Tibial artery (tissue), 4 donors: ENCODE results near the gene SAMD4A.

Experiments
- DNase-seq, 2 donors: peaks; one replicate each; pipeline ENCODE4 v3.0.0-alpha.2; 2019
- H3K27ac ChIP-seq, 2 donors: fragments of 200-600 bp; sonication (generic) in 1 of 2; 1 replicate in 1 of 2; 2 replicates in 1 of 2; pipeline ENCODE4 v1.5.1; 2018 to 2019; ENCODE audit warnings: mild to moderate bottlenecking in 1 of 2
- H3K27me3 ChIP-seq, 2 donors: fragments of 200-600 bp; sonication (generic) in 1 of 2; one replicate each; pipeline versions ENCODE4 v1.5.1 to v1.6.0; 2016 to 2019
- H3K36me3 ChIP-seq, 3 donors: fragments of 200-600 bp; sonication (generic) in 2 of 3; one replicate each; pipeline ENCODE4 v1.5.1; 2016 to 2019; ENCODE audit warnings: mild to moderate bottlenecking in 2 of 3
- H3K4me1 ChIP-seq, 4 donors: fragments of 200-600 bp; sonication (generic) in 2 of 4; 1 replicate in 3 of 4; 2 replicates in 1 of 4; pipeline ENCODE4 v1.5.1; 2016 to 2019
- H3K4me3 ChIP-seq, 2 donors: fragments of 200-600 bp; sonication (generic) in 1 of 2; 1 replicate in 1 of 2; 2 replicates in 1 of 2; pipeline ENCODE4 v1.5.1; 2018 to 2019; ENCODE audit warnings: mild to moderate bottlenecking in 2 of 2
- H3K9me3 ChIP-seq, 3 donors: fragments of 200-600 bp; sonication (generic) in 1 of 3; one replicate each; pipeline ENCODE4 v1.5.1; 2016 to 2019
- CTCF ChIP-seq, 2 experiments: fragments of 200-600 bp in 1 of 2; fragments of 450-650 bp in 1 of 2; IDR thresholded peaks; one replicate each; pipeline ENCODE4 v1.5.1; 2017 to 2019; ENCODE audit warnings: antibody characterized with exemption in 2 of 2, mild to moderate bottlenecking in 1 of 2, moderate library complexity in 1 of 2
- intact Hi-C: fragments of 100-400 bp; cut with DNase I; formaldehyde crosslinking; loops from one replicate; pipeline ENCODE4 v1.15.0; 2023; ENCODE audit warnings: low total_unique reads

Gene SAMD4A

GRCh38 chr14:54572316-54572715 is 5.4 kb downstream of the SAMD4A start:
- no peaks in the 10 kb centered on the region for H3K27me3 ChIP-seq
- H3K36me3 ChIP-seq, result peaks cover 0 to 7% (median 0%) of the 10 kb centered on the region in 3 donors
- H3K27ac ChIP-seq, result no peak overlapping the region
- H3K4me3 ChIP-seq, result no peak overlapping the region
- DNase-seq, result no peak
- H3K4me1 ChIP-seq, result peaks cover 0 to 81% (median 29%) of the 10 kb centered on the region in 4 donors
- intact Hi-C loops, result no loop called here
- no peaks in the 10 kb centered on the region for H3K9me3 ChIP-seq
- TF ChIP-seq CTCF (IDR thresholded peaks at IDR 0.05), result peak in 1 of 2 experiments; percentile 30

DNA sequence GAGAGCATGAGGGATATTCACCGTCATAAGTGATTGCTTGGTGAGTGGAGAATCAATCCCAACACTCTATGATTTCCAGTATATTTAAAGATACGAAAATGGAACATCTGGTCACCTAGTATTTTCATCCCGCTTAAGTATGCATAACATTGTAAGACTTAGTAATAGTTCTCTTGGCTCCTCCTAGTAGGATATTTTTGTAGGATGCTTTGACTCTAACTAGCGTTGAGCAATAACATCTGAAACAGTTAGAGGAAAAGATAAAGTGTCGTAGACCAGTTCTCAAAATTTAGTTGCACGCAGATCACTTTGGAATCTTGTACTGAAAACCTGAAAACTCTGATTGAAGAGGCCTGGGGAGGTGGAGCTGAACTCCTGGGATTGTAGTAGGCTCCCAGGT is 7.6 kb downstream of the SAMD4A start:
- Histone ChIP-seq H3K9me3 (no peaks in the 10 kb centered on the region), H3K36me3 (peaks cover 0 to 7% (median 0%) of the 10 kb centered on the region in 3 donors), H3K4me1 (peaks cover 0 to 92% (median 36%) of the 10 kb centered on the region in 4 donors), H3K27ac (peak overlapping the region; percentile 29 to 40), H3K27me3 (no peaks in the 10 kb centered on the region), H3K4me3 (no peak overlapping the region)
- no peak for TF ChIP-seq CTCF (IDR thresholded peaks at IDR 0.05)
- no peak for DNase-seq
- intact Hi-C loops, result no loop called here

DNA sequence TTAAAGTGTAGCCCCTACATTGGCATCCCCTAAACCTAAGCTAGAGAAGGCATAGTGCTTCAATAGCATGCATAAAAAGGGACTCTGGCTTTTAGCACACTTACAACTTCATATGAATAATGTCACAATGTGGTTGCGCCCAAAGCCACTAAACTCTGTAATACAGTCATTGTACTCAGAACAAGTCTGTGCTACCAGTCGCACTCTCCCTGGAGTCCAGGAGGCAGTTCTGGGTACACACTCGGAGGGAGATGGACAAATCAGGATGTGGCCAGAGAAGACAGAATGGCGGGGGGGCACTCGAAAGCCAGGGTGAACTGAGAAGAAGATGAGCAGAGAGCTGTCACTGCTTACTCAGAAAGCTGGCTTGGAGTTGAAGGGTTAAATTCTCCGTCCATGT is 10.6 kb downstream of the SAMD4A start:
- Histone ChIP-seq H3K4me3 (no peak overlapping the region), H3K27me3 (no peaks in the 10 kb centered on the region), H3K4me1 (peaks cover 0 to 83% (median 30%) of the 10 kb centered on the region in 4 donors), H3K36me3 (no peaks in the 10 kb centered on the region), H3K9me3 (no peaks in the 10 kb centered on the region), H3K27ac (peak overlapping the region; percentile 8 to 29)
- intact Hi-C loops, result loop anchor here (5.0 kb wide), 1 partner anchor 35 kb away; no protein-coding TSS in a partner anchor
- no peak for TF ChIP-seq CTCF (IDR thresholded peaks at IDR 0.05)
- DNase-seq, result no peak

- Histone ChIP-seq H3K36me3 (no peaks in the 10 kb centered on the region), H3K27me3 (no peaks in the 10 kb centered on the region), H3K27ac (peak overlapping the region; percentile 8 to 29), H3K9me3 (no peaks in the 10 kb centered on the region), H3K4me3 (no peak overlapping the region), H3K4me1 (peaks cover 0 to 80% (median 32%) of the 10 kb centered on the region in 4 donors)
- intact Hi-C loops, result loop anchor here (5.0 kb wide), 1 partner anchor 34 kb away; no protein-coding TSS in a partner anchor
- no peak for DNase-seq
- no peak for TF ChIP-seq CTCF (IDR thresholded peaks at IDR 0.05)
Measured at GRCh38 chr14:54577977-54578376, 11.0 kb downstream of the SAMD4A start.

GRCh38 chr14:54579621-54580020 is 12.7 kb downstream of the SAMD4A start:
- no peak for TF ChIP-seq CTCF (IDR thresholded peaks at IDR 0.05)
- intact Hi-C loops, result loop anchor here (5.0 kb wide), 1 partner anchor 33 kb away; no protein-coding TSS in a partner anchor
- peak overlapping the region in 1 of 2 donors; percentile 37 for H3K27ac ChIP-seq
- H3K36me3 ChIP-seq, result no peaks in the 10 kb centered on the region
- H3K4me1 ChIP-seq, result peaks cover 0 to 77% (median 26%) of the 10 kb centered on the region in 4 donors
- H3K9me3 ChIP-seq, result no peaks in the 10 kb centered on the region
- H3K27me3 ChIP-seq, result no peaks in the 10 kb centered on the region
- no peak for DNase-seq
- H3K4me3 ChIP-seq, result no peak overlapping the region

DNA sequence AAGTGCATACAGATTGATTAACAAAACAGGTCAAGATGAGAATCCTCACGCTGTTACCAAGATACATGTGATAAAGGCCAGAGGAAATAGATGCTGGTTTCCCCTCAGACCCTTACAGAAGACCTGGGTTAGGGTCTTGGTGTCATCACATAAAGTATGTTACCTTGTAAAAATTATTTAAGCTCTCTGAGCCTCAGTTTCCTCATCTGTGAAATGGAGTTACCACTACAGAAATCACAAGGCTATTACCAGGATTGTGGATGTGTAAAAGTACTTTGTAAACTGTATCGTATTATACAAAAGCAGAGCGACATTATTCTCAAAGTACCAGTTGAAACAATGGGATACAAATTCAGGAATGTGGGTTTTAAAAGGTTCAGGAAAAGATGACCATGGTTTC is 14.0 kb downstream of the SAMD4A start:
- no peak for TF ChIP-seq CTCF (IDR thresholded peaks at IDR 0.05)
- DNase-seq, result no peak
- Histone ChIP-seq H3K4me1 (peaks cover 0 to 68% (median 19%) of the 10 kb centered on the region in 4 donors), H3K4me3 (no peak overlapping the region), H3K9me3 (no peaks in the 10 kb centered on the region), H3K36me3 (no peaks in the 10 kb centered on the region), H3K27me3 (no peaks in the 10 kb centered on the region), H3K27ac (no peak overlapping the region)
- intact Hi-C loops, result no loop called here
